Measurements from ENCODE around the gene PARP12. TPM values are rescaled to one million over a fixed set of nuclear protein-coding genes. Genes with fewer than 3 reads are reported as not detected.

The PARP12 gene
- total and polyA plus RNA-seq, 9 of the 15 experiments (the other 6 are each of a cell fraction or from before 2014, with no cell fraction given), result 4.6 to 40.4 (median 23.5) TPM

DNA sequence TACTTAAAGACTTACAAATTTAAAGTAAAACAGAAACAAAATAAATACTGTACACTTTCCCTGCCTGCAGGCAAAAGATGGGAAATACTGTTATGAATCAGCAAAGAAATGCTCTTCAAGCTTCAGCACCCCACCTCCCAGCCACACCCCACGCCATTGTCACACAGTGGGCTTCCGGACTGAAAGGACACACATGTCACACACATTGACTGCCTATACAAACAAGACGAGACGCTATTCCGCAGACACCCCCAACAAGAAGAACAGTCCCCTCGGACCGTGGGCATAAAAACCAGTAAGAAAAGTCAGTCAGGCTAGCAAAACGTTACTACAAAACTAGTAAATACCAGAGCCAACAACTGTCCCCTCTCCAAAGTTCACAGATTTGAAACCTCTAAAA, 22.2 kb upstream of the PARP12 start (continued):
- no peak for TF ChIP-seq GTF2E2 (tag; IDR thresholded peaks at IDR 0.05)
- TF ChIP-seq, protein P1, sequence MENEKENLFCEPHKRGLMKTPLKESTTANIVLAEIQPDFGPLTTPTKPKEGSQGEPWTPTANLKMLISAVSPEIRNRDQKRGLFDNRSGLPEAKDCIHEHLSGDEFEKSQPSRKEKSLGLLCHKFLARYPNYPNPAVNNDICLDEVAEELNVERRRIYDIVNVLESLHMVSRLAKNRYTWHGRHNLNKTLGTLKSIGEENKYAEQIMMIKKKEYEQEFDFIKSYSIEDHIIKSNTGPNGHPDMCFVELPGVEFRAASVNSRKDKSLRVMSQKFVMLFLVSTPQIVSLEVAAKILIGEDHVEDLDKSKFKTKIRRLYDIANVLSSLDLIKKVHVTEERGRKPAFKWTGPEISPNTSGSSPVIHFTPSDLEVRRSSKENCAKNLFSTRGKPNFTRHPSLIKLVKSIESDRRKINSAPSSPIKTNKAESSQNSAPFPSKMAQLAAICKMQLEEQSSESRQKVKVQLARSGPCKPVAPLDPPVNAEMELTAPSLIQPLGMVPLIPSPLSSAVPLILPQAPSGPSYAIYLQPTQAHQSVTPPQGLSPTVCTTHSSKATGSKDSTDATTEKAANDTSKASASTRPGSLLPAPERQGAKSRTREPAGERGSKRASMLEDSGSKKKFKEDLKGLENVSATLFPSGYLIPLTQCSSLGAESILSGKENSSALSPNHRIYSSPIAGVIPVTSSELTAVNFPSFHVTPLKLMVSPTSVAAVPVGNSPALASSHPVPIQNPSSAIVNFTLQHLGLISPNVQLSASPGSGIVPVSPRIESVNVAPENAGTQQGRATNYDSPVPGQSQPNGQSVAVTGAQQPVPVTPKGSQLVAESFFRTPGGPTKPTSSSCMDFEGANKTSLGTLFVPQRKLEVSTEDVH (IDR thresholded peaks at IDR 0.05; ENCODE audit: low read depth, partially characterized antibody), result peak; percentile 13
- peak; percentile 49; the same call in 1 of the 2 replicates for TF ChIP-seq ETV5 (CRISPR knock-in tag; IDR thresholded peaks at IDR 0.05; ENCODE audit: low read depth)
- peak; percentile 67 for TF ChIP-seq DPF2 (IDR thresholded peaks at IDR 0.05)
- TF ChIP-seq, protein P2, sequence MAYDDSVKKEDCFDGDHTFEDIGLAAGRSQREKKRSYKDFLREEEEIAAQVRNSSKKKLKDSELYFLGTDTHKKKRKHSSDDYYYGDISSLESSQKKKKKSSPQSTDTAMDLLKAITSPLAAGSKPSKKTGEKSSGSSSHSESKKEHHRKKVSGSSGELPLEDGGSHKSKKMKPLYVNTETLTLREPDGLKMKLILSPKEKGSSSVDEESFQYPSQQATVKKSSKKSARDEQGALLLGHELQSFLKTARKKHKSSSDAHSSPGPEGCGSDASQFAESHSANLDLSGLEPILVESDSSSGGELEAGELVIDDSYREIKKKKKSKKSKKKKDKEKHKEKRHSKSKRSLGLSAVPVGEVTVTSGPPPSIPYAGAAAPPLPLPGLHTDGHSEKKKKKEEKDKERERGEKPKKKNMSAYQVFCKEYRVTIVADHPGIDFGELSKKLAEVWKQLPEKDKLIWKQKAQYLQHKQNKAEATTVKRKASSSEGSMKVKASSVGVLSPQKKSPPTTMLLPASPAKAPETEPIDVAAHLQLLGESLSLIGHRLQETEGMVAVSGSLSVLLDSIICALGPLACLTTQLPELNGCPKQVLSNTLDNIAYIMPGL (CRISPR knock-in tag; IDR thresholded peaks at IDR 0.05), result no peak
- no peak for TF ChIP-seq TRIM28 (IDR thresholded peaks at IDR 0.05)
- TF ChIP-seq ZNF217 (CRISPR knock-in tag; IDR thresholded peaks at IDR 0.05), result no peak
- peak; percentile 81 for TF ChIP-seq NFE2 (IDR thresholded peaks at IDR 0.05; ENCODE audit: low read depth)
- TF ChIP-seq, protein P3, sequence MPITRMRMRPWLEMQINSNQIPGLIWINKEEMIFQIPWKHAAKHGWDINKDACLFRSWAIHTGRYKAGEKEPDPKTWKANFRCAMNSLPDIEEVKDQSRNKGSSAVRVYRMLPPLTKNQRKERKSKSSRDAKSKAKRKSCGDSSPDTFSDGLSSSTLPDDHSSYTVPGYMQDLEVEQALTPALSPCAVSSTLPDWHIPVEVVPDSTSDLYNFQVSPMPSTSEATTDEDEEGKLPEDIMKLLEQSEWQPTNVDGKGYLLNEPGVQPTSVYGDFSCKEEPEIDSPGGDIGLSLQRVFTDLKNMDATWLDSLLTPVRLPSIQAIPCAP (CRISPR knock-in tag; IDR thresholded peaks at IDR 0.05; ENCODE audit: borderline replicate concordance), result no peak
- TF ChIP-seq, protein P4, sequence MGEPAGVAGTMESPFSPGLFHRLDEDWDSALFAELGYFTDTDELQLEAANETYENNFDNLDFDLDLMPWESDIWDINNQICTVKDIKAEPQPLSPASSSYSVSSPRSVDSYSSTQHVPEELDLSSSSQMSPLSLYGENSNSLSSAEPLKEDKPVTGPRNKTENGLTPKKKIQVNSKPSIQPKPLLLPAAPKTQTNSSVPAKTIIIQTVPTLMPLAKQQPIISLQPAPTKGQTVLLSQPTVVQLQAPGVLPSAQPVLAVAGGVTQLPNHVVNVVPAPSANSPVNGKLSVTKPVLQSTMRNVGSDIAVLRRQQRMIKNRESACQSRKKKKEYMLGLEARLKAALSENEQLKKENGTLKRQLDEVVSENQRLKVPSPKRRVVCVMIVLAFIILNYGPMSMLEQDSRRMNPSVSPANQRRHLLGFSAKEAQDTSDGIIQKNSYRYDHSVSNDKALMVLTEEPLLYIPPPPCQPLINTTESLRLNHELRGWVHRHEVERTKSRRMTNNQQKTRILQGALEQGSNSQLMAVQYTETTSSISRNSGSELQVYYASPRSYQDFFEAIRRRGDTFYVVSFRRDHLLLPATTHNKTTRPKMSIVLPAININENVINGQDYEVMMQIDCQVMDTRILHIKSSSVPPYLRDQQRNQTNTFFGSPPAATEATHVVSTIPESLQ (CRISPR knock-in tag; IDR thresholded peaks at IDR 0.05), result no peak
- TF ChIP-seq, protein P5, sequence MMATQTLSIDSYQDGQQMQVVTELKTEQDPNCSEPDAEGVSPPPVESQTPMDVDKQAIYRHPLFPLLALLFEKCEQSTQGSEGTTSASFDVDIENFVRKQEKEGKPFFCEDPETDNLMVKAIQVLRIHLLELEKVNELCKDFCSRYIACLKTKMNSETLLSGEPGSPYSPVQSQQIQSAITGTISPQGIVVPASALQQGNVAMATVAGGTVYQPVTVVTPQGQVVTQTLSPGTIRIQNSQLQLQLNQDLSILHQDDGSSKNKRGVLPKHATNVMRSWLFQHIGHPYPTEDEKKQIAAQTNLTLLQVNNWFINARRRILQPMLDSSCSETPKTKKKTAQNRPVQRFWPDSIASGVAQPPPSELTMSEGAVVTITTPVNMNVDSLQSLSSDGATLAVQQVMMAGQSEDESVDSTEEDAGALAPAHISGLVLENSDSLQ (IDR thresholded peaks at IDR 0.05), result peak; percentile 26; the same call in 1 of the 2 replicates
- peak; percentile 37; the same call in 1 of the 2 replicates for TF ChIP-seq HDAC2 (IDR thresholded peaks at IDR 0.05)
- no peak for TF ChIP-seq JUN (IDR thresholded peaks at IDR 0.05; ENCODE audit: borderline replicate concordance, low read depth, low read length)
- no peak for TF ChIP-seq JUN (CRISPR knock-in tag; IDR thresholded peaks at IDR 0.05; ENCODE audit: borderline replicate concordance)
- peak in 1 of 3 experiments; percentile 36 for TF ChIP-seq YY1 (IDR thresholded peaks at IDR 0.05; ENCODE audit: borderline replicate concordance in 1 of 3, control insufficient read depth in 1 of 3, extremely low read depth in 1 of 3, insufficient read depth in 3 of 3, insufficient read length in 1 of 3, insufficient replicate concordance in 2 of 3, low read depth in 1 of 3, low read length in 2 of 3)
- peak; percentile 23; the same call in 1 of the 2 replicates for TF ChIP-seq SOX6 (IDR thresholded peaks at IDR 0.05)
- TF ChIP-seq, protein P6, sequence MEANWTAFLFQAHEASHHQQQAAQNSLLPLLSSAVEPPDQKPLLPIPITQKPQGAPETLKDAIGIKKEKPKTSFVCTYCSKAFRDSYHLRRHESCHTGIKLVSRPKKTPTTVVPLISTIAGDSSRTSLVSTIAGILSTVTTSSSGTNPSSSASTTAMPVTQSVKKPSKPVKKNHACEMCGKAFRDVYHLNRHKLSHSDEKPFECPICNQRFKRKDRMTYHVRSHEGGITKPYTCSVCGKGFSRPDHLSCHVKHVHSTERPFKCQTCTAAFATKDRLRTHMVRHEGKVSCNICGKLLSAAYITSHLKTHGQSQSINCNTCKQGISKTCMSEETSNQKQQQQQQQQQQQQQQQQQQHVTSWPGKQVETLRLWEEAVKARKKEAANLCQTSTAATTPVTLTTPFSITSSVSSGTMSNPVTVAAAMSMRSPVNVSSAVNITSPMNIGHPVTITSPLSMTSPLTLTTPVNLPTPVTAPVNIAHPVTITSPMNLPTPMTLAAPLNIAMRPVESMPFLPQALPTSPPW (CRISPR knock-in tag; IDR thresholded peaks at IDR 0.05), result no peak
- TF ChIP-seq ARID1B (IDR thresholded peaks at IDR 0.05), result peak; percentile 59
- TF ChIP-seq PML (IDR thresholded peaks at IDR 0.05; ENCODE audit: low read length), result no peak

Measured in K562 (cell line).